ENCODE measurements around the gene VPS45. TPM values are rescaled to one million over a fixed set of nuclear protein-coding genes. Genes with fewer than 3 reads are reported as not detected.

VPS45 gene
- polyA plus RNA-seq, 3 donors = 36.0 to 41.9 (median 36.8) TPM

DNA sequence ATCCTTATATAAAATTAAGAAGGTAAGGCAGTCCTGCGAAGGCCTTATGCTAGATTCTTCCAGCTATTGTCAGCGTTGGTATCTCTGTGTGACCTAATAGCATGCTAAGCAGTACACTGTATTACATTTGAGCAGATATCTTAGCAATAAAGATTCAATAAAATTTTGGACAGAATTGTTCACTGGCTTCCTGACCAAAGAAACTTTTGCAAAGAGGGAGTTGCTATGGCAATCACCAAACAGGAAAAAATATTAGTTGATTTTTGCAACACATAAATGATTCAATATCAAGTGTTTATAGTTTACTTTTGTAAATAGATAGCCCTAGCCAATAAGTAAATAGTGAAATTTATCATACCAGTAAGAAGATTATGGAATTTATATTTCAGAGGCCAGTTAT is 51.1 kb downstream of the VPS45 start:
- H3K79me2 ChIP-seq (ENCODE audit: insufficient read depth, low read length) = no peaks in the 10 kb centered on the region
- H3K9ac ChIP-seq (ENCODE audit: insufficient read depth, low read length, poor library complexity, severe bottlenecking) = no peak overlapping the region
- H2AFZ ChIP-seq (ENCODE audit: insufficient read depth, low read depth, low read length, poor library complexity, severe bottlenecking) = no peak overlapping the region
- Mint-ChIP-seq H3K4me3 (no peak overlapping the region), H3K4me1 (peaks cover 2% of the 10 kb centered on the region), H3K9me3 (peaks cover 4 to 14% (median 10%) of the 10 kb centered on the region in 7 donors), H3K27me3 (ENCODE audit: low read depth in 3 of 3) (no peaks in the 10 kb centered on the region), H3K27ac (no peak overlapping the region), H3K36me3 (peaks cover 24 to 33% of the 10 kb centered on the region in 2 donors)
- H3K4me1 ChIP-seq (ENCODE audit: control insufficient read depth in 1 of 2, insufficient read depth in 2 of 2, low read length in 2 of 2) = no peaks in the 10 kb centered on the region
- intact Hi-C loops (cut with micrococcal nuclease) = no loop called here
- H4K20me1 ChIP-seq (ENCODE audit: insufficient read depth, low read length) = no peaks in the 10 kb centered on the region
- WGBS (ENCODE audit: insufficient coverage) = no CpG with 5 or more reads among the region's 2 CpGs
- peaks cover 3 to 32% of the 10 kb centered on the region in 2 donors for H3K36me3 ChIP-seq (replicated peaks in 1 of 2; ENCODE audit: control insufficient read depth in 1 of 2, insufficient read depth in 2 of 2, low read length in 2 of 2)
- no peak overlapping the region for H3K27ac ChIP-seq (ENCODE audit: low read depth in 1 of 2, low read length in 2 of 2)
- no peak overlapping the region for H3K4me3 ChIP-seq (replicated peaks in 1 of 3; ENCODE audit: low read depth in 2 of 3, low read length in 3 of 3)
- TF ChIP-seq, protein P1, sequence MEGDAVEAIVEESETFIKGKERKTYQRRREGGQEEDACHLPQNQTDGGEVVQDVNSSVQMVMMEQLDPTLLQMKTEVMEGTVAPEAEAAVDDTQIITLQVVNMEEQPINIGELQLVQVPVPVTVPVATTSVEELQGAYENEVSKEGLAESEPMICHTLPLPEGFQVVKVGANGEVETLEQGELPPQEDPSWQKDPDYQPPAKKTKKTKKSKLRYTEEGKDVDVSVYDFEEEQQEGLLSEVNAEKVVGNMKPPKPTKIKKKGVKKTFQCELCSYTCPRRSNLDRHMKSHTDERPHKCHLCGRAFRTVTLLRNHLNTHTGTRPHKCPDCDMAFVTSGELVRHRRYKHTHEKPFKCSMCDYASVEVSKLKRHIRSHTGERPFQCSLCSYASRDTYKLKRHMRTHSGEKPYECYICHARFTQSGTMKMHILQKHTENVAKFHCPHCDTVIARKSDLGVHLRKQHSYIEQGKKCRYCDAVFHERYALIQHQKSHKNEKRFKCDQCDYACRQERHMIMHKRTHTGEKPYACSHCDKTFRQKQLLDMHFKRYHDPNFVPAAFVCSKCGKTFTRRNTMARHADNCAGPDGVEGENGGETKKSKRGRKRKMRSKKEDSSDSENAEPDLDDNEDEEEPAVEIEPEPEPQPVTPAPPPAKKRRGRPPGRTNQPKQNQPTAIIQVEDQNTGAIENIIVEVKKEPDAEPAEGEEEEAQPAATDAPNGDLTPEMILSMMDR (IDR thresholded peaks at IDR 0.05) = no peak
- no peak overlapping the region for H3K4me2 ChIP-seq (replicated peaks; ENCODE audit: extremely low read depth, low read length, poor library complexity, severe bottlenecking)
- peaks cover 0 to 7% of the 10 kb centered on the region in 2 donors for H3K9me3 ChIP-seq (replicated peaks in 1 of 2; ENCODE audit: control insufficient read depth in 1 of 2, insufficient read depth in 1 of 2, low read length in 2 of 2)
- DNase-seq = no peak
- no peaks in the 10 kb centered on the region for H3K27me3 ChIP-seq (ENCODE audit: control insufficient read depth in 2 of 2, insufficient read depth in 2 of 2, low read length in 2 of 2)

DNA sequence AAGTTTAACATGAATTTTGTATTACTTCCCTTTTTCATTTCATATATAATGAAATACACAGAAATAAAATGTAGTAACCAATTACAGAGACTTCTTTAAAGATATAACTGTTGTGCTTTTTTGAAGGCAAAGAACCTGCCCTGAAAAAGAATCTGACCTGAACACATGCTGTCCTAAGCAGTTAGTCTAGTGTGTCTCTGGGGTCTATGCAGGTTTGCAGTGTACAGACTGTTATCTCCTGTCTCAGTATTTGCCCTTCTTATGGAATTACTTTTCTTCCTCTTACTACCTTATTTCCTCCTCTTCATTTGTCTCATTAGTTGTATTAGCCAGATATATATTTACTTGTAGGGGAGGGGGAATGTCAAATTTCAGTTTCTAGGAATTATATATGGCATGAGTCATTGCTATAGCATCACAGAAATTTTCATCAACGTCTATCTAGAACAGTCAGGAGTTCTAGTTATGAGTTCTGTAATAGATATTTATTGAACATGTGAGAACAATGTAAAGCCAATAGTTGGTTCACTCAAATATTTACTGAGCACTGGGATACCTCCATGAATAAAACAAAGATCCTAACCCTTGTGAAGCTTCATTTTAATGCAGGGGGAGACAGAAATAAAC is 53.8 kb downstream of the VPS45 start:
- Histone ChIP-seq H3K27ac (ENCODE audit: low read depth in 1 of 2, low read length in 2 of 2) (no peak overlapping the region), H2AFZ (ENCODE audit: insufficient read depth, low read depth, low read length, poor library complexity, severe bottlenecking) (no peak overlapping the region), H3K27me3 (ENCODE audit: control insufficient read depth in 2 of 2, insufficient read depth in 2 of 2, low read length in 2 of 2) (no peaks in the 10 kb centered on the region), H3K9me3 (replicated peaks in 1 of 2; ENCODE audit: control insufficient read depth in 1 of 2, insufficient read depth in 1 of 2, low read length in 2 of 2) (no peaks in the 10 kb centered on the region), H3K9ac (ENCODE audit: insufficient read depth, low read length, poor library complexity, severe bottlenecking) (no peak overlapping the region), H3K4me3 (replicated peaks in 1 of 3; ENCODE audit: low read depth in 2 of 3, low read length in 3 of 3) (no peak overlapping the region), H3K4me1 (ENCODE audit: control insufficient read depth in 1 of 2, insufficient read depth in 2 of 2, low read length in 2 of 2) (no peaks in the 10 kb centered on the region), H3K36me3 (replicated peaks in 1 of 2; ENCODE audit: control insufficient read depth in 1 of 2, insufficient read depth in 2 of 2, low read length in 2 of 2) (peaks cover 3 to 27% of the 10 kb centered on the region in 2 donors), H4K20me1 (ENCODE audit: insufficient read depth, low read length) (no peaks in the 10 kb centered on the region), H3K79me2 (ENCODE audit: insufficient read depth, low read length) (no peaks in the 10 kb centered on the region), H3K4me2 (replicated peaks; ENCODE audit: extremely low read depth, low read length, poor library complexity, severe bottlenecking) (no peak overlapping the region)
- Mint-ChIP-seq H3K27ac (no peak overlapping the region), H3K4me3 (no peak overlapping the region), H3K27me3 (ENCODE audit: low read depth in 3 of 3) (no peaks in the 10 kb centered on the region), H3K9me3 (peaks cover 0 to 1% (median 0%) of the 10 kb centered on the region in 7 donors), H3K4me1 (peaks cover 2% of the 10 kb centered on the region), H3K36me3 (peaks cover 12 to 23% of the 10 kb centered on the region in 2 donors)
- DNase-seq = no peak
- TF ChIP-seq, protein P1 (IDR thresholded peaks at IDR 0.05) = no peak
- no CpG with 5 or more reads among the region's 1 CpG for WGBS (ENCODE audit: insufficient coverage)
- intact Hi-C loops (cut with micrococcal nuclease) = no loop called here

All from CD14-positive monocyte (primary cell).